ENCODE data around the gene CYP26B1.

The CYP26B1 gene

DNA sequence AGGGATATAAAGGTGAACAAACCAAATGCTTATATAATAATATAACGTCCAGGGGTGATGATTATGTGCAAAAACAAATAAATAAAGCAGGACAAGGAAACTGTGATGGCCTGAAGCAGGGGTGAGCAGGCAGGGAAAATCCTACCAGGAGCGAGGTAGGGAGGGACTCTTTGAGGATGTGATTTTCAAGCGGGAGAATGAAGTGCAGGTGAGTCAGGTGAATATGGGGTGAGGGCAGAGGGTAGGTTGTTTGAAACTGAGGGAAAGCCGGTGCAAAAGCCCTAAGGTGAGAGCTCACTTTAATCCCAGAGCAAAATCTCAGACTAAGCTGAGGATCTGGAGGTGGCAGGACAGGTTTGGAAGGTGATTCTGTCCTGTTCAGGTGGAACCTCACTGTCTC lies 40.7 kb downstream of the CYP26B1 start:
- no peak overlapping the region for H2AFZ ChIP-seq (ENCODE audit: low read depth, low read length)
- DNase-seq (no peak), ATAC-seq (ENCODE audit: insufficient read depth, low read depth) (no peak)

DNA sequence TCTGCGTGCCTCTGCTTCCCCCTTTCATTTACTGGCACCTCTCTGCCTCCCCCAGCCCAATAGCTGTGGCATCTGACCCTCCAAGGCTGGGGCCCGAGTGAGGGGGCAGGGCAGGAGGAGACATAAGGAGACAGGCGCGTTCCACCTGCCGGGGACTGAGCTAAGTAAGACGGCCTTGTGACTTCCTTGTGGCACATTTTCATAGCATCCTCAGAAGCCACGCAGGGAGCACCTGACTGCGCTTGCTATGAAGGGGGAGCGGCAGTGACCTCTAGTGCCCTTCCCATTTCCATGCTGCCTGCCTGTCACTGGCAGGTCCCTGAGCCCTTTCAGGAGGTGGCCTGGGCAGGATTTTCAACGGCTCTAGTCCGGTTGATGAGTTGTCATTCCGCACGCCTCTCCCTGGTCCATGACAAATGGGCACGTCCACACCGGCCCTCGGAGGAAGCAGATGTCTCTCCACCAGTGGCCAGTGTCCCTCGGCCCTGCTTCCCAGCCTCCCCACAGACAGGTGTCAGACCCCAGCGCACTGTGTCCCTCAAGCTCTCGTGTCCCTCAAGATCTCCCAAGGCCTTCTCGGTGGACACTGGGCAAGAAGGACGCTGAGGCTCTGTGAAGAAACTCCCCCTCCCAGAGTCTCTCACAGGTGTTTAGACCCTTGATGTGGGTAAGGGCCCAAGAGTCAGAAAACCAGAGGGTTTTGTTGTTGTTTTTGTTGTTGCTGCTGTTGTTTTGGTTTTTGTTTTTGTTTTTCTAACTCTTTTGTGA lies 42.7 kb downstream of the CYP26B1 start:
- Histone ChIP-seq H3K4me1 (ENCODE audit: insufficient read depth, low read length) (no peaks in the 10 kb centered on the region), H3K27ac (ENCODE audit: low read length) (no peak overlapping the region), H4K20me1 (ENCODE audit: insufficient read depth, low read length) (no peaks in the 10 kb centered on the region), H3K9ac (ENCODE audit: low read depth, low read length) (no peak overlapping the region), H3K9me3 (ENCODE audit: insufficient read depth, low read length, severe bottlenecking) (no peaks in the 10 kb centered on the region), H3K4me2 (ENCODE audit: insufficient read depth, low read length) (no peak overlapping the region), H2AFZ (ENCODE audit: low read depth, low read length) (no peak overlapping the region), H3K4me3 (ENCODE audit: low read depth in 1 of 2, low read length in 2 of 2) (no peak overlapping the region), H3K36me3 (ENCODE audit: insufficient read depth, low read length) (no peaks in the 10 kb centered on the region), H3K79me2 (ENCODE audit: insufficient read depth, low read length) (no peaks in the 10 kb centered on the region), H3K27me3 (ENCODE audit: insufficient read depth, low read length, poor library complexity) (peaks cover 2% of the 10 kb centered on the region)
- no peak for TF ChIP-seq EZH2 (IDR thresholded peaks at IDR 0.05; ENCODE audit: borderline replicate concordance, low read depth, low read length, severe bottlenecking)
- peak; percentile 6 for TF ChIP-seq CTCF (IDR thresholded peaks at IDR 0.05; ENCODE audit: borderline replicate concordance, extremely low read depth, low read length, poor library complexity, severe bottlenecking)
- no peak for DNase-seq
- no peak for ATAC-seq (ENCODE audit: insufficient read depth, low read depth)

More for the DNA sequence above, 40.7 kb downstream of the CYP26B1 start:
- no peaks in the 10 kb centered on the region for H3K79me2 ChIP-seq (ENCODE audit: insufficient read depth, low read length)
- peaks cover 2% of the 10 kb centered on the region for H3K27me3 ChIP-seq (ENCODE audit: insufficient read depth, low read length, poor library complexity)
- no peak overlapping the region for H3K27ac ChIP-seq (ENCODE audit: low read length)
- TF ChIP-seq EZH2 (IDR thresholded peaks at IDR 0.05; ENCODE audit: borderline replicate concordance, low read depth, low read length, severe bottlenecking) (no peak), CTCF (IDR thresholded peaks at IDR 0.05; ENCODE audit: borderline replicate concordance, extremely low read depth, low read length, poor library complexity, severe bottlenecking) (no peak)
- H3K9ac ChIP-seq (ENCODE audit: low read depth, low read length) = no peak overlapping the region
- no peak overlapping the region for H3K4me2 ChIP-seq (ENCODE audit: insufficient read depth, low read length)
- H3K9me3 ChIP-seq (ENCODE audit: insufficient read depth, low read length, severe bottlenecking) = no peaks in the 10 kb centered on the region
- no peak overlapping the region for H3K4me3 ChIP-seq (ENCODE audit: low read depth in 1 of 2, low read length in 2 of 2)
- H3K36me3 ChIP-seq (ENCODE audit: insufficient read depth, low read length) = no peaks in the 10 kb centered on the region
- H3K4me1 ChIP-seq (ENCODE audit: insufficient read depth, low read length) = no peaks in the 10 kb centered on the region
- no peaks in the 10 kb centered on the region for H4K20me1 ChIP-seq (ENCODE audit: insufficient read depth, low read length)

DNA sequence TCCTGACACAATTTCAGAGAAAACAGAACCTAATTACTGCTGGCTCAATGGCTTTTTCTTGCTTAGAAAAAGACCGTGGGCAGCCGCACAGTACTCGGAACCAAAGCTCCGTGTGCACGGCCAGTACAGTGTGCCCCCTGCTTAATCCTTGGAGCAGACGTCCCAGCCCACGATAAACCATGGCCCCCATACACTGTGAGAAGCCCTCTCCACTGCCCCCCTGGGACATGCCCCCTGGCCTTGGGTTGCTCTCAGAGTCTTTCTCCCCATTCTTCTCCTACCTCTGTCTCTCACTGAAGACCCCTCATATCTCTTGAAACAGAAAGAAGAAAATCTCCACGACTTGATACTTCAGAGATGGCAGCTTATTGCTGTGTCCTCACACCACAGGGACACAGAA lies 44.0 kb downstream of the CYP26B1 start:
- Histone ChIP-seq H3K4me1 (ENCODE audit: insufficient read depth, low read length) (no peaks in the 10 kb centered on the region), H3K9ac (ENCODE audit: low read depth, low read length) (no peak overlapping the region), H3K4me2 (ENCODE audit: insufficient read depth, low read length) (no peak overlapping the region), H3K27me3 (ENCODE audit: insufficient read depth, low read length, poor library complexity) (no peaks in the 10 kb centered on the region), H3K4me3 (ENCODE audit: low read depth in 1 of 2, low read length in 2 of 2) (no peak overlapping the region), H3K27ac (ENCODE audit: low read length) (no peak overlapping the region), H4K20me1 (ENCODE audit: insufficient read depth, low read length) (no peaks in the 10 kb centered on the region), H3K79me2 (ENCODE audit: insufficient read depth, low read length) (no peaks in the 10 kb centered on the region), H3K9me3 (ENCODE audit: insufficient read depth, low read length, severe bottlenecking) (no peaks in the 10 kb centered on the region), H2AFZ (ENCODE audit: low read depth, low read length) (no peak overlapping the region), H3K36me3 (ENCODE audit: insufficient read depth, low read length) (no peaks in the 10 kb centered on the region)
- ATAC-seq (ENCODE audit: insufficient read depth, low read depth) = no peak
- DNase-seq = no peak
- TF ChIP-seq CTCF (IDR thresholded peaks at IDR 0.05; ENCODE audit: borderline replicate concordance, extremely low read depth, low read length, poor library complexity, severe bottlenecking) (no peak), EZH2 (IDR thresholded peaks at IDR 0.05; ENCODE audit: borderline replicate concordance, low read depth, low read length, severe bottlenecking) (no peak)

Measured in DND-41 (cell line).